HG02642 (cell line): ENCODE results near the gene PREPL.

ENCODE experiments used
- ATAC-seq: cut with Tn5 transposase; IDR thresholded peaks from one replicate; pipeline ENCODE4 v1.9.1; 2021; ENCODE audit warnings: mild to moderate bottlenecking; ENCODE audit not compliant: unreplicated experiment, poor library complexity

PREPL gene

DNA sequence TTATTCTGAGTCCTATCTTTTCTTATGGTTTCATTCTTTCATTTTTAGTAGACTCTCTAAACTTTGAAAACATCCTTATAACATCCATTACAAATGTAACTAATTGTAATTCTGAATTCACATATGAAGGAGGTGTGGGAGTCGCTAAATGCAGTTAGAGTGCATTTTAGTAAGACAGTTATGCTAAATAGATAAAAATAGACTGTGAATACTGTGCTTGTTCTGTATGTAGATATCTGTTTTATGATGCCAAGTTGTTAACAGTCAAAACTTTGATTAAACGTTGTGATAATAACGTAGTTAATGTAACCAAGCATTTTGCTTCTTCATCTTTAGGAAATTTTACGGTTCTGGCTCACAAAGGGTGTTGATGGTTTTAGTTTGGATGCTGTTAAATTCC is 61.7 kb downstream of the PREPL start:
- ATAC-seq = no peak

DNA sequence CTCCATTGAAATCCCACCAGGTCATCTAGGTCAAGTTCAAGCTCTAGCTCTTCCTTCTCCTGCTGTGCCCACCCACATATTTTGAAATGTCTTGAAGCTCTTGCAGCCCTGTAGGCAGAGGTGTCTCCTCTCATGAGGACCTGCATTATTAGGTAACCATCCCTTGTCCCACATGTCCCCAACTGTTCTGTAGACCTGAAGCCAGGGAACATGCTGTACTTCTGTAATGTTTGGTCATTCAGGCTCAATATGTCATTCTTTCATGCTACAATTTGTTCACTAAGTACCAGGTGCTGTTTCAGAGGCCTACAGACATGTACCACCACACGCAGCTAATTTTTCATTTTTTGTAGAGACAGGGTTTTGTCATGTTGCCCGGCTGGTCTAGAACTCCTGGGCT is 63.9 kb downstream of the PREPL start:
- no peak for ATAC-seq

DNA sequence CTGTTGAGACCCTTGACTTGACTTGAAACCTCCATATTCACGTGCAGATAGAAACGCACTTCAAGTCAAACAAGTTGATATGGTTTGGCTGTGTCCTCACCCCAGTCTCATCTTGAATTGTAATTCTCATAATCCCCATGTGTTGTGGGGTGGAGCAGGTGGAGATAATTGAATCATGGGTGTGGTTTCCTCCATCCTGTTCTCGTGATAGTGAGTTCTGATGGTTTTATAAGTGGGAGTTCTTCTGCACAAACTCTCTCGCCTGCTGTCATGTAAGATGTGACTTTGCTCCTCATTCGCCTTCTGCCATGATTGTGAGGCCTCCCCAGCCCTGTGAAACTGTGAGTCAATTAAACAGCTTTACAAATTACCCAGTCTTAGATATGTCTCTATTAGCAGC is 64.6 kb downstream of the PREPL start:
- no peak for ATAC-seq

DNA sequence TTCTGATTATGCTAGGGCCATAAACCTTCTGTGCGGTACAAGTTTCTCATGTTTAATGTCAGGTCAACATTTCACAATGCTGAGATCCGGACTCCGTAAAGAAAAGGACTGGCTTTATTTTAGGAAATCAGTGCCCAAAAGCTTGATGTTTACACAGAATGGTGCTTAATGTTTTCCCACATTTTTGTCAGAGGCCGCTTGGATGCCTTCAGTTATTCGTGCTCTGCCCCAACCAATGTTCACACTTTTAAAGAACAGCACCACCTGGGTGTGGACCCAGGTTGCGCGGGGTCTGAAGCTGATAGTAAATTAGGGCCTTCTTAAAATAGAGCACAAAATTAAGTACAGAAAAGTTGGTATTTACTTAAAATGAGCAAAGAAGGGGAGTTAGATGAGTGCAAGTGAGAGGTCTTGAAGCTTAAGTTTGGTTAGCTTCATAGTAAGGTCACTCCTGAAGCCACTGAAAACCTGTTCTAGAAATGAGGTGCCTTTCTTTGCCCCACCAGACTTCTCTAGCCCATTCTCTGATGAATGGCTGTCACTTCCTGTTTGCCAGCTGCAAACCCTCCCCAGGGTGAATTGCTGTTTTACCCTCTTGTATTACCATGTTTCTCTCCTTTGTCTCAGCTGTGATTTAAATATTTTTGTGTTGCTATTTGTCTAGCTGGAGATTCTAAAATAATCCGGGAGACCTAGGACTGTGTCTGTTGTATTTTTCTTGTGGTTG is 65.5 kb downstream of the PREPL start:
- ATAC-seq = no peak

DNA sequence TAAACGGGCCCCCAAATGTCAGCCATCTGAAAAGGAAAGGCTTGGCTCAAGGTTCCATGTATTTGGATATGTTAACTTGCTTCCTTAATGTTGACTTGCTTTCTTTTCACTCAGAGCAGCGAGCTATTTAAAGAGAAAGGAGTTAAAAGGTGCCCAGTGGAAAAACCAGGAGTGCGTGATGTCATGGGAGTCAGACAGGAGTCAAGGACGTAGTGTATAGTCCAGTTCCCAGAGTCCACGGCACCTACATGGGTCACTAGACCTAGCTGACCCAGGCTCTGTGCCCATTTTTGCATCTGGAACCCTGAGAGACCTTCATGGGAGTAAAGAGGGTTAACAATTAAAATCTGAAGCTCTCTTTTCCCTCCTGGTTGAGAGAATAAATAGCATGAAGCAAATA is 66.2 kb downstream of the PREPL start:
- ATAC-seq = no peak

DNA sequence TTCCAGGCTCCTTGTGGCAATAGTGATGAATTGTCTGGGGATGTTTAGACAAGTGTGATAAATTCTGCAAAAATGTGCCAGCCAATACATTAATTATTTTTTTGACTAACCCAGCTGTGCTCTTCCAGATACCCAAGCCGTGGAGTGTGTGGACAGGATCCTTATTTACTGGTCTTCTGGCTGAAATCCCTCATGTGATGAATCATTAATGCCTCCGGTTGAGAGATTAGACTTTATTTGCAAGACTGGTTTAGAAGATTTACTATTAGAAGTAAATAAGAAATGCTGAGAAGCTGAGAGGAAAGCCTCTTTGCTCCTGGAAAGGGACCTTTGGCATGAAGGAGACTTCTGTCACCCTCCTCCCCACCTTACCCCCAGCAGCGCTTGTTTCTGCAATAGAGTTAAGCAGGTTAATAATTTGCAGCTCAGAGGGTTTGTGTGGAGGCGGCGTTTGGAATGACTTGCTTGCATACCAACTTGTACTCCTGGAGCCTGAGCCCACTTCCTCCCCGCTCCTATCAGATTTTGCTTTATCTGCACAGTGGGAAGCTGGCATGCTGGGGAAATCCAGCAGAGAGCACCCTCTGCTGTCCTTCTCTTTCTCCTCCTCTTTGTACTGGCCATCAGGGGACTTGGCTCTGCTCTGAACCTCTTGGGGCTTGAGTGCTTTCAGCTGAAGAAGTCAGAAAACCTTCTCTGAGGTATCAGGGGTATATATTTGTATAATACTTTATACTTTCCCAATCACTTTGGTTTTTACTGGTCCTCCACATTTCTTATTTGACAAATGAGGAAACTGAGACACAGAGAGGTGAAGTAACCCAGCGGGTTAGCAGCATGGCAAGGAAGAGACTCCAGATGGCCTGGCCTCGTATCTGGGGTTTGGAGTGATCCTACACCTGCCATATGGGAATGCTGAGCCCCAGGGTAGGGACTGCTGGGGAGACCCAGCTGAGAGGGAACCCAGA is 69.7 kb downstream of the PREPL start:
- ATAC-seq = no peak

DNA sequence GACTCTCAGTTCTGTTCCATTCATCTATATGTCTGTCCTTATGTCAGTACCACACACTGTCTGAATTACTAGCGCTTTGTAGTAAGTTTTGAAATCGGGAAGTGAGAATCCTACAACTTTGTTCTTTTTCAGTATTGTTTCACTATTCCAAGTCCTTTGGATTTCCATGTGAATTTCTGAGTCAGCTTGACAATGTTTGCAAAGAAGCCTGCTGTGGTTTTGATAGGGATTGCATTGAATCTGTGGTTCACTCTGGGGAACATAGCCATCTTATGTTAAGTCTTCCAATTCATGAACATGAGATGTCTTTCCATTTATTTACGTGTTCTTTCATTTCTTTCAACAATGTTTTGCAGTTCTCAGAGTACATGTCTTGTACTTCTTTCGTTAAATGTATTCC is 71.0 kb downstream of the PREPL start:
- no peak for ATAC-seq

DNA sequence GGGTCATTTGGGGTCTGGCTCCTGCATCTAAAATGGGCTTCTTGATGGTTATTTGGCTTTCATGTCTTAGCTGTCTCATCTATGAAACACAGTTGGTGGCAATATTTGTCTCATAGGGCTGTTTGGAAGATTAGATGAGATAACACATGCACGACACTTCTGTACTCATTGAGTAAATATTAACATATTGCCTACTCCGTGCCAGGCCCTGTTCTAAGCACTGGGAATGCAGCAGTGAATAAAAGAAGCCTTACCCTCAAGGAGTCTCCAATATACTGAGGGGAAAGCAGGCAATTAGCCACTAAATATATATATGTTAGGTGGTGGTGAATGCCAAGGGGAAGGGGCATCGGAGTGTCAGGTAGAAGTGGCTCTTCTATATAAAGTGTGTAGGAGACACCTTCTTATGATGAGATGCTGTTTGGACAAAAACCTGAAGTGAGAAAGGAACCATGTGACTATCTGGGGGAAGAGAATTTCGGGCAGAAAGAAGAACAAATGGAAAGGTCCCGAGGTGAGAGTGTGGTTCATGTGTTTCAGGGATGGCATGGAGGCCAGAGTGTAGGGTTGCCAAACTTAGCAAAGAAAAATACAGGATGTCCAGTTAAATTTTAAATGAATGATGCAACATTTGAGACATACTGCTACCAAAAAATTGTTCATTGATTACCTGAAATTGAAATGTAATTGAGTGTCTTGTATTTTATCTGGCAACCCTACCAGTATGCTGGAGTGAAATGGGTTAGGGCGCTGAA is 74.2 kb downstream of the PREPL start:
- ATAC-seq = no peak

DNA sequence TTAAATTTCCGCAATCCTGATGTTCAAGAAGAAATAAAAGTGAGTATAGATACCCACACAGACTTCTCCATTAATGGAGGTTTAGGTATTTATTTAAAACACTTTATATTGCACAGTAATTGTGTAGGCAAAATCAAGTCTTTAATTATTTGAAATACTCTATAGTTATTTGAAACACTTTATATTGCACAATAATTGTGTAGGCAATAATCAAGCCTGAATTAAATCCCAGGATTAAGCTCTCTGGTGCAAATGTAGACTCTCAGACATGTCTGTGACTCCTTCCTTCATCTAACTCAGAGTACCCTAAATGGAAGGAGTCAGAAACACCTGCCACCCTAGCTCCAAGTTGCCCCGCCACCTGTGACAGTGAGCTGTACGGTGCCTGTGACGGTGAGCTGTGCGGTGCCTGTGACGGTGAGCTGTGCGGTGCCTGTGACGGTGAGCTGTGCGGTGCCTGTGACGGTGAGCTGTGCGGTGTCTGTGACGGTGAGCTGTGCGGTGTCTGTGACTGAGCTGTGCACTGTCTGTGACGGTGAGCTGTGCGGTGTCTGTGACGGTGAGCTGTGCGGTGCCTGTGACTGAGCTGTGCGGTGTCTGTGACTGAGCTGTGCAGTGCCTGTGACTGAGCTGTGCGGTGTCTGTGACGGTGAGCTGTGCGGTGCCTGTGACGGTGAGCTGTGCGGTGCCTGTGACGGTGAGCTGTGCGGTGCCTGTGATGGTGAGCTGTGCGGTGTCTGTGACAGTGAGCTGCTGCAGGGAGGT is 75.0 kb downstream of the PREPL start:
- ATAC-seq = no peak

DNA sequence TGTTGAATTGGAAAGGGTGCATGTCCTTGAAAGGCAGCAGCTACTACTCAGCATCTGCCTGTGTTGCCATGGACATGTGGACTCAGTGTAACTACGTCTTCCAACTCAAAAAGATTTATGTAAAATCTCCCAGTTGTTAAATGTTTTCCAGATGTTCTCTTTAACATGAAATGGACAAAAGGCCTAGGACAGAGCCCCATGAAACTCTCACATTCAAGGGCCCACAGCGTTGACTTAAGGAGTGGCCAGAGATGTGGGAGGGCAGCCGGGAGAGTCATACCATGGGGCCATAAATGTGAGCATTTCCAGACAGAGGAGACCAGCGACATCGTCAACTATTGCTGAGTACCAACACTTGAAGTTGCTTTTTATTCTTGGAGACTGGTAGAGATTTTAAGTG is 76.1 kb downstream of the PREPL start:
- no peak for ATAC-seq

DNA sequence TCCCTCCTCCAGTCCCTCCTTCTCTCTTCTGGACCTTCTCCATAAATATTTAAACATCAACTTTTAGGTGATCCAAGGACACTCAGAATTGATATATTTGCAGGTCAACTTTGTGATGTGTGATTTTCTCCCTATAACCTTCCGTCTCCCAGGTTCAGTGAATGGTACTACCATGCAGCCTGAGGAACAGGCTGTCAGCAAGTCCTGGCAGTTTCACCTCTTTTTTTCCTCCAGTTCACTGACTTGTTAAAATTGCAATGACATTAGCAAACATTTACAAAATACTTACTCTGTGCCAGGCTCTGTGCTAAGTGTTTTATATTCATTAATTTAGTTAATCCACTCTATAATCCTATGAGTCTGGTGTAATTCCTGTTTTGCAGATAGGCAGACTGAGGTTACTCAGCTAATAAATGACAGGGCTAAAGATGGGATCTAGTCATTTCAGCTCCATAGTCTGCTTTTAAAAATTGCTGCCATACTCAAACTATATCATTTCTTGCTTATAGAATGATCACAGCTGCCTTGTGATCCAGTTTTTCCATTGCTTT is 78.1 kb downstream of the PREPL start:
- no peak for ATAC-seq

DNA sequence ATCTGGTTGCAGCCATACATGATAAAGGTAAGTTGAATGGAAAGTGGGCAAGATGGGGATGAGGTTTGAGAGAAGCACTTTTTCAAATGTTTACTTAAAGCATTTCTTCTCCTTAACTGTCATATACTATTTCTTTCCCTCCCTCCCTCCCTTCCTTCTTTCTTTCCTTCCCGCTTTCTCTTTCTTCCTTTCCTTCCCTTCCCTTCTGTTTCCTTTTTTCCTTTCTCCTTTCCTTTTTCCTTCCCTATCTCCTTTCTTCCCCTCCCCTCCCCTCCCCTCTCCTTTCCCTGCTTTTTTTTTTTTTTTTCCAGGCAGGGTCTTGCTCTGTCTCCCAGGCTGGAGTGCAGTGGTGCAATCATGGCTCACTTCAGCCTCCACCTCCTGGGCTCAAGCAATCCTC is 80.4 kb downstream of the PREPL start:
- no peak for ATAC-seq

DNA sequence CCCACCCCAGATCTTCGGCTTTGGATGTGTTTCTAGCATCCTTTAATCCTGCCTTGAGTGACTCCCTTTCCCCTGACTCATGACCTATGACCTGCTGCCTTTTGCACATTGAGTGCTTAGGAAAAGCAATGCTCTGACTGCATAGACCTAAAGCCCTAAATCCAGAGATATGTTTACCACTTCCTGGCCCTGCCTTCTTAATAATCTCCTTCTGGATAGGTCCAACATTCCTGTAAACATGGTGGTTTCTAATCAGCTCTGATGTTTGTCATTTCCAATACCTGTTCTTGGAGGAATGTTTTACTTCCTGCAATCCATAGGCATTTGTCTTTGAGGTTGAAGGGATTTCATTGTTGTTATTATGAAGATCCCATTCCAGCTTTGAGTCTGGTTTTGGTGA is 83.8 kb downstream of the PREPL start:
- ATAC-seq = no peak

DNA sequence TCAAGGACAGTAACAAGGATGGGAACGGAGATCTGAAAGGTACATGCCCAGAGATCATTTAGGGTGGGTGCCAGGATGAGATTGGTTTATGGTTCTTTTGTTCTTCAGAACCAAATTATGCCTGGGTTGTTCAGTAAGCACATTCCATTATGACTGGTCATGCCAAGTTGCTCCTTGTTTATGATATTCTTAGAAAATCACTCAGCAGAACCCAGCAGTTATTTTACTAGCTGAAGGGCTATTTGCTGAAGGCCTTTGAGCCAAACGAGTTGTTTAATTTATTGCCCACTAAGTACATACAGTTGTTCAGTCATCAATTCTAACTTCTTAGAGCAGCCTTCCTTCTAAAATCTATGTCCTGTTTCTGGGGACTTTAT is 85.4 kb downstream of the PREPL start:
- ATAC-seq = no peak

DNA sequence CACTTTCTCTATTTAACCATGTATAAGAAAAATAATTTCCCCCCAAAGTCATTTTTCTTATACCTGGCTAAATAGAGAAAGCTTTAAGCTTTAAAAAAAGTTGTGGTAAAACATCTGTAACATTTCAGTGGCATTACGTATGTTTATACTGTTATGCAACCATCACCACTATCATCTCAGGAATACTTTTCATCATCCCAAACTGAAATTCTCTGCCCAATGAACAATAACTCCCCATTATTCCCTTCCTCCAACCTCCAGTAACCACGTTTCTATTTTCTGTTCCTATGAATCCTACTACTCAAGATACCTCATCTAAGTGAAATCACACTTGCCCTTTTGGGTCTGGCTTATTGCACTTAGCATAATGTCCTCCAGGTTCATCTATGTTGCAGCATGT is 87.7 kb downstream of the PREPL start:
- ATAC-seq = no peak

DNA sequence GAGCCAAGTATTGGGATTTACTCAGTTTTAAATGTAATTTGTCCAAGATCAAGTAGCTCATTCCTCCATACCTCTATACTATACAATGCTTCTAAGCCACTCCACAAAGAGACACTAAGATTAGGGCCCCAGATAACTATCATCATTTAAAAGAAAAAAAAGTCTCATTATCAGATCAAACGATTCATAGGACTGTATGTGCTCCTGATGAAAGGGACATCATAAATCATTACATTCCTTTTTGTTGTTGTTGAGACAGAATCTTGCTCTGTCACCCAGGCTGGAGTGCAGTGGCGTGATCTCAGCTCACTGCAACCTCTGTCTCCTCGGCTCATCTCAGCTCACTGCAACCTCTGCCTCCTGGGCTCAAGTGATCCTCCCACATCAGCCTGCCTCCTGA is 88.2 kb downstream of the PREPL start:
- ATAC-seq = no peak

DNA sequence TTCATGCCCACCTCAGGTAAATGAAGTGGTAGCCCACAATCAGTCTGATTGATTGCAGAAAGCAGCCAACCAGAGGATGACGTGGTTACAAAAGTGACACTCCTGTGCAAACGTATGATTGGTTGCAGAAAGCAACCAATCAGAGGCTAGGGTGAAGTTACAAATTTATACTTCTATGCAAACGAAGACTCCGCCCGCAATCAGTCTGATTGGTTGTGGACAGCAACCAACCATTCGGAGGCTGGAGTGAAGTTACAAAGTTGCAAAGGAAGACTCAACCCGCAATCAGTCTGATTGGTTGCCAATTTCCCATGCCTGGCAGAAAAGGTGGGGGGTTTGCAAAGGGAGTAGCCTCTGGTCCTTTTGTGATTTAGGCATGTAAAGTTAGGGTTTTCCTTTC is 90.0 kb downstream of the PREPL start:
- no peak for ATAC-seq

DNA sequence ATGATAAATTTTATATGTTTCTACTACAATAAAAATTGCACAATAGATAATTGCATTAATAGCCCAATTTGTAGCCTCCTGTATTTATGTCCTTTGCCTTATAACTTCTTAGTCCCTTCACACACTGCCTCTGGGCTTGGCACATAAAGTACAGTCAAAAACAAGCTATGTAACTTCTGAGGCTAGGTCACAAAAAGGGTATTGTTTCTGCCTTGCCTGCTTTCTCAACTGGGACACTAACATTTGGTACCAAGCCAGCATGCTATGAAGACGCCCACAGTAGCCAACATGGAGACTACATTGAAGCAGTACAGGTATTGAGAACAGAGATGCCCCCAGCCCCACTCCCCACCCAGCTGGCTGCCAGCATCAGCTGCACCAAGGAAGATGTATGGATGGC is 91.5 kb downstream of the PREPL start:
- ATAC-seq = no peak

DNA sequence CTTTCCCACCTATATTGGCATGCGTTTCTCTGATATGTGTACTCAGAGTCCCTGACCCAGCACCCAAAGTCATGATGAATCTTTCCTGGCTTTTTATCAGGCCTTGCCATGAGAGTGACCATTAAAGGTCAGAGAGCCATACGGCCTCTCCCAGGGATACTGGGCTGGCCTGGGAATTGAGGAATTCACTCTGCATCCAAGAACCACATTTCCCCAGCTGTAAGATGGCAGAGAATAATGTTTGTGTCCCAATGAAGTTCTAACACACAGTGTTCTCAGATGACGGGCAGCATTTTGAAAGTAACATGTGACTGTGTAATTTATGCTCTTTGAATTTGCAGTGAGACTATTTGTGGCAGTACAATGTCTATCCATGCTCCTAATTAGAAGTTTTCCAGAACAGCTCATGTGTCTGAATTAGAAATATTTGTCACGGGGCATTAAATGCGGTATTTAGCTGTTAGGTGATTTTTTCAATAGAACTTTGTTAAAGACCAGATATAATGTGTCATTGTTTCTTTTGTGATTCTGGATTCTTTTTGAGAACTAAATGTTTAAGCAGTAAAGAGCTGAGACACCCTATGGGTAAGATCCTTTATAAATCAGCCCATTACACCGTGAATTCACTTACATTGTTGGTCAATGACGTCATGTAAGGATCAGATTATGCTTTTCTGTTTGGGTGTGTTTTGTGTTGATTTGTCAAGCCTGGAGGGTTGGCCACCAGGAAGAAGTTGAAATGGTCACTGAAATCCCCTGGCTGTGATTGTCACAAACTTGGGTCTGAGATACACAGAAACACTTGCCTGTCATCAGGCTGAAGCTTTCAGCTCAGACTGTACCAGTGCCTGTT is 93.3 kb downstream of the PREPL start:
- ATAC-seq = no peak
